Trophoblast cell (in vitro differentiated cells and primary cell): ENCODE measurements around the gene HPS5.

ENCODE experiments used
- DNase-seq, 2 donors: peaks; one replicate each; pipeline ENCODE4 v3.0.0-alpha.2; 2016
- H2AFZ ChIP-seq: 2 replicates; pipeline ENCODE4 v1.6.1; 2013; ENCODE audit warnings: low read length, moderate library complexity, mild to moderate bottlenecking; ENCODE audit not compliant: insufficient read depth, poor library complexity
- H2AK5ac ChIP-seq: 2 replicates; pipeline ENCODE4 v1.6.1; 2013; ENCODE audit warnings: mild to moderate bottlenecking, low read length
- H2BK120ac ChIP-seq: 2 replicates; pipeline ENCODE4 v1.6.1; 2013; ENCODE audit warnings: low read length, mild to moderate bottlenecking, moderate library complexity; ENCODE audit not compliant: insufficient read depth, poor library complexity
- H2BK12ac ChIP-seq: 2 replicates; pipeline ENCODE4 v1.6.1; 2013; ENCODE audit warnings: mild to moderate bottlenecking, low read length, moderate library complexity
- H2BK5ac ChIP-seq: 2 replicates; pipeline ENCODE4 v1.6.1; 2013; ENCODE audit warnings: low read length, low read depth, moderate library complexity, mild to moderate bottlenecking; ENCODE audit not compliant: poor library complexity
- H3K14ac ChIP-seq: 2 replicates; pipeline ENCODE4 v1.6.1; 2013; ENCODE audit warnings: mild to moderate bottlenecking, low read length
- H3K18ac ChIP-seq: 2 replicates; pipeline ENCODE4 v1.6.1; 2013; ENCODE audit warnings: mild to moderate bottlenecking, low read length
- H3K23ac ChIP-seq: 2 replicates; pipeline ENCODE4 v1.6.1; 2013; ENCODE audit warnings: low read length
- H3K27ac ChIP-seq: 2 replicates; pipeline ENCODE4 v1.5.1; 2013; ENCODE audit warnings: low read depth, mild to moderate bottlenecking, inconsistent platforms, low read length, moderate library complexity
- H3K27me3 ChIP-seq: 2 replicates; pipeline ENCODE4 v1.6.1; 2013; ENCODE audit warnings: inconsistent platforms, mild to moderate bottlenecking, low read length, moderate library complexity; ENCODE audit not compliant: insufficient read depth
- H3K36me3 ChIP-seq, 2 experiments: 1 replicate in 1 of 2; 2 replicates in 1 of 2; pipeline ENCODE4 v1.6.1; 2013; ENCODE audit warnings: low read length in 2 of 2, mild to moderate bottlenecking in 2 of 2, moderate library complexity in 1 of 2; ENCODE audit not compliant: insufficient read depth in 2 of 2, control insufficient read depth in 1 of 2
- H3K4ac ChIP-seq: 2 replicates; pipeline ENCODE4 v1.6.1; 2013; ENCODE audit warnings: low read depth, mild to moderate bottlenecking, low read length, moderate library complexity
- H3K4me1 ChIP-seq, 2 experiments: 1 replicate in 1 of 2; 2 replicates in 1 of 2; pipeline ENCODE4 v1.6.1; 2013; ENCODE audit warnings: low read length in 2 of 2, mild to moderate bottlenecking in 2 of 2, moderate library complexity in 1 of 2; ENCODE audit not compliant: insufficient read depth in 2 of 2, control insufficient read depth in 1 of 2
- H3K4me2 ChIP-seq: 2 replicates; pipeline ENCODE4 v1.6.1; 2013; ENCODE audit warnings: inconsistent platforms, mild to moderate bottlenecking, low read length, moderate library complexity
- H3K4me3 ChIP-seq: 2 replicates; pipeline ENCODE4 v1.5.1; 2013; ENCODE audit warnings: mild to moderate bottlenecking, low read depth, low read length, inconsistent platforms
- H3K79me1 ChIP-seq: one replicate; pipeline ENCODE4 v1.6.1; 2013; ENCODE audit warnings: low read length
- H3K79me2 ChIP-seq: 2 replicates; pipeline ENCODE4 v1.6.1; 2013; ENCODE audit warnings: low read length, mild to moderate bottlenecking; ENCODE audit not compliant: control insufficient read depth, insufficient read depth, poor library complexity
- H3K9ac ChIP-seq: 2 replicates; pipeline ENCODE4 v1.6.1; 2013; ENCODE audit warnings: mild to moderate bottlenecking, low read length
- H3K9me3 ChIP-seq: 2 replicates; pipeline ENCODE4 v1.6.1; 2013; ENCODE audit warnings: low read depth, mild to moderate bottlenecking, control low read depth, inconsistent platforms, low read length; ENCODE audit not compliant: insufficient read depth
- H4K12ac ChIP-seq: 2 replicates; pipeline ENCODE4 v1.6.1; 2013; ENCODE audit warnings: low read depth, mild to moderate bottlenecking, low read length, moderate library complexity
- H4K8ac ChIP-seq: 2 replicates; pipeline ENCODE4 v1.6.1; 2013; ENCODE audit warnings: low read depth, mild to moderate bottlenecking, low read length, moderate library complexity
- H4K91ac ChIP-seq: one replicate; pipeline ENCODE4 v1.6.1; 2013; ENCODE audit warnings: low read depth, mild to moderate bottlenecking, low read length, moderate library complexity
- WGBS: extraction: QIAGEN DNeasy Blood & Tissue Kit; methylation state at CpG from one replicate; pipeline ENCODE4 v1.1.7; 2013; ENCODE audit warnings: missing lambda C conversion rate; ENCODE audit not compliant: insufficient read length, insufficient coverage; ENCODE audit errors: extremely low coverage; 5-methylcytosine and 5-hydroxymethylcytosine counted together

Gene HPS5

DNA sequence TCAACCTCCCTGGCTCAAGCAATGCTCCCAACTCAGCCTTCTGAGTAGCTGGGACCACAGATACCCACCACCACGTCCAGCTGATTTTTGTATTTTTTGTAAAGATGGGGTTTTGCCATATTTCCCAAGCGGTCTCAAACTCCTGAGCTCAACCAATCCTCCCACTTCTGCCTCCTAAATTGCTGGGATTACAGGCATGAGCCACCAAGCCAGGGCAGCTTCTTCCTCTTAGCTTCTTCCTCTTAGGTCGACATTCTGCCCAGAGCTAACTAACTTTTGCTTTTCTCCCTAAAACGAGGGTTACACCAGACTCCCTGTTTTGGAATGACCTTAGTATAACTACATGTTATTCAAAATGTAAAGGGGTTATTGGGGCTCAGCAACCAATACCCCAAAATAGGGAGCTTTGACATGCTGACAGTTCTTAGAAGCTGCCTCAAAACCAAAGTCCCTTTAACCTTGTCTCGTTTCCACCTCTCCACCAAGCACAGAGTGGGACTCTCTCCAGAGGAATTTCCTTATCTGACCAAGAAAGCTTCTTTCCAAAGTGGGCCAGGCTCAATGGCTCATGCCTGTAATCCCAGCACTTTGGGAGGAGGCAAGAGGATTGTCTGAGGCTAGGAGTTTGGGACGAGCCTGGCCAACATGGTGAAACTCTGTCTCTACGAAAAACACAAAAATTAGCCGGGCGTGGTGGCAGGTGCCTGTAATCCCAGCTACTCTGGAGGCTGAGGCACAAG lies 7.0 kb downstream of the HPS5 start:
- Histone ChIP-seq H2BK5ac (peak overlapping the region; percentile 21), H3K23ac (no peak overlapping the region), H3K27ac (peak overlapping the region; percentile 17), H4K91ac (peak overlapping the region; percentile 66), H3K36me3 (peaks cover 2 to 5% of the 10 kb centered on the region in 2 experiments), H3K14ac (peak overlapping the region; percentile 19), H2BK120ac (peak overlapping the region; percentile 58), H3K4me2 (no peak overlapping the region), H3K18ac (peak overlapping the region; percentile 46), H3K4ac (no peak overlapping the region), H2AK5ac (no peak overlapping the region), H4K8ac (peak overlapping the region; percentile 48), H3K4me1 (peaks cover 15% of the 10 kb centered on the region in 2 experiments), H3K79me1 (peaks cover 11% of the 10 kb centered on the region), H2AFZ (no peak overlapping the region), H3K79me2 (no peaks in the 10 kb centered on the region), H3K27me3 (no peaks in the 10 kb centered on the region), H4K12ac (no peak overlapping the region), H3K9me3 (no peaks in the 10 kb centered on the region), H3K9ac (no peak overlapping the region), H3K4me3 (no peak overlapping the region), H2BK12ac (no peak overlapping the region)
- no CpG with 5 or more reads among the region's 9 CpGs for WGBS
- no peak for DNase-seq

DNA sequence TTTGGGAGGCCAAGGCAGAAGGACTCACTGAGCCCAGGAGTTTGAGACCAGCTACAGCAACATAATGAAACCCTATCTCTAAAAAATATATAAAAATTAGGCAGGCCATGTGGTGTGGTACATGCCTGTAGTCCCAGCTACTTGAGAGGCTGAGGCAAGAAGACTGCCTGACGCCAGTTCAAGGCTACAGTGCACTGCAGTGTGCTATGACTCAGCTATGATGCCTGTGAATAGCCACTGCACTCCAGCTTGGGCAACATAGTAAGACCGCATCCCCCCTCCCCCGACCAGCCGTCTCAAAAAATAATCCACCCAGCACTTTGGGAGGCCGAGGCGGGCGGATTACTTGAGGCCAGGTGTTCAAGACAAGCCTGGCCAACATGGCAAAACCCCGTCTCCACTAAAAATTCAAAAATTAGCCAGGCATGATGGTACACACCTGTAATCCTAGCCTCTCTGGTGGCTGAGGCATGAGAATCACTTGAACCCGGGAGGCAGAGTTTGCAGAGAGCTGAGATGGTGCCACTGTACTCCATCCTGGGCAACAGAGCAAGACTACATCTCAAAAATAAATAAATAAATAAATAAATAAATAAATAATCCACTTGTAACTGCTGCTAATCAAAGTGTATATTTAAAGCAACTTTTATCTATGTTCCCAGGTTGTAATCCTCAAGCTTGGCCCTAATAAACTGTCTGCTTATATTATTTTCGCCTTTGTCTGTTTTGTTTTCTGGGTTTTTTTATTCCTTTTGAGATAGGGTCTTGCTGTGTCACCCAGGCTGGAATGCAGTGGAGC lies 7.8 kb downstream of the HPS5 start:
- peak overlapping the region; percentile 90 for H2BK12ac ChIP-seq
- no peak overlapping the region for H2AFZ ChIP-seq
- no peak overlapping the region for H4K12ac ChIP-seq
- no peak overlapping the region for H3K9ac ChIP-seq
- H3K27ac ChIP-seq, result peak overlapping the region; percentile 17
- peak overlapping the region; percentile 62 for H4K8ac ChIP-seq
- peak overlapping the region; percentile 66 for H4K91ac ChIP-seq
- H2AK5ac ChIP-seq, result no peak overlapping the region
- H3K23ac ChIP-seq, result no peak overlapping the region
- peak overlapping the region; percentile 58 for H2BK120ac ChIP-seq
- peaks cover 11% of the 10 kb centered on the region for H3K79me1 ChIP-seq
- DNase-seq, result peak; percentile 74 to 77
- H3K27me3 ChIP-seq, result no peaks in the 10 kb centered on the region
- H3K14ac ChIP-seq, result peak overlapping the region; percentile 65
- WGBS, result no CpG with 5 or more reads among the region's 10 CpGs
- H3K36me3 ChIP-seq, result peaks cover 6 to 9% of the 10 kb centered on the region in 2 experiments
- no peak overlapping the region for H3K4ac ChIP-seq
- no peaks in the 10 kb centered on the region for H3K9me3 ChIP-seq
- H3K4me1 ChIP-seq, result peaks cover 15% of the 10 kb centered on the region in 2 experiments
- peak overlapping the region; percentile 46 for H3K18ac ChIP-seq
- no peak overlapping the region for H3K4me3 ChIP-seq
- no peaks in the 10 kb centered on the region for H3K79me2 ChIP-seq
- no peak overlapping the region for H3K4me2 ChIP-seq
- H2BK5ac ChIP-seq, result peak overlapping the region; percentile 69

DNA sequence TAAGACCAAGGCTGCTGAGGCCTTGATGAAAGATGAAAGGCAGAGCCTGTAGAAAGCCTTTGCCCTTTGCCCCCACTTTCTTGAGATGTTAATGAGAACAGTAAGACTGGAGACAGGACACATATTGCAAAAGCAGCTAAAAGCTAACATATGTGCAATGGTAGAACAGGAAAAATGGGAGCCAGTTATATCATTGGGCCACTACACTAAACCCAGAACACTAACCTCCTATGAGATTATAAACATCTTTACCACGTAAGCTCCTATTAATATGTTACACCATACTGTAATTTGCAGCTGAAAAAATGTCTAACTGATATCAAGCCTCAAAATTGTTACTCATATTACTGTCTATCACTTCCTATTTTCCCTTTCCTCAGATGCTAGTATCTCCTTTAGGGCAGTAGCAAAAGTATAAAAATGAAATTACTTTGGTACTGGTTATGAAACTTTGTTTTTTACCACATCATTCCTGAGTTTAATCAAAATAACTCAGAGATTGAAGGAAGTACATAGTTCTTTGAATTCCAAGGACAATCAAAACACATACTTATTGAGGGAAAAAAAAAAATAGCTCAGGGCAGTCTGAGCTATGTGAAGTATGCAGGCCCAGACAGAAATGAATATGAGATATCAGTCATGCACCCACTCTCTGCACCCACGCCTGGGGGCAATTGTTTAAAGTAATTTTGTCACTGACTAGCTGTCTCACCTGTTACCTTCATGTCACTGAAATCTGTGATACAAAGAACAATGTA lies 9.1 kb downstream of the HPS5 start:
- H3K9ac ChIP-seq, result no peak overlapping the region
- no peak overlapping the region for H3K4ac ChIP-seq
- no peak overlapping the region for H3K14ac ChIP-seq
- WGBS, result no CpG with 5 or more reads among the region's 2 CpGs
- H3K27me3 ChIP-seq, result no peaks in the 10 kb centered on the region
- peaks cover 6 to 13% of the 10 kb centered on the region in 2 experiments for H3K36me3 ChIP-seq
- peaks cover 11% of the 10 kb centered on the region for H3K79me1 ChIP-seq
- no peak overlapping the region for H4K8ac ChIP-seq
- H2BK120ac ChIP-seq, result no peak overlapping the region
- H4K12ac ChIP-seq, result no peak overlapping the region
- H3K27ac ChIP-seq, result peak overlapping the region; percentile 56
- H4K91ac ChIP-seq, result no peak overlapping the region
- peak; percentile 97 to 99 for DNase-seq
- H3K18ac ChIP-seq, result no peak overlapping the region
- no peaks in the 10 kb centered on the region for H3K79me2 ChIP-seq
- peak overlapping the region; percentile 16 for H2BK5ac ChIP-seq
- no peak overlapping the region for H3K4me3 ChIP-seq
- H3K9me3 ChIP-seq, result no peaks in the 10 kb centered on the region
- no peak overlapping the region for H2BK12ac ChIP-seq
- H3K4me1 ChIP-seq, result peaks cover 15% of the 10 kb centered on the region in 2 experiments
- no peak overlapping the region for H2AK5ac ChIP-seq
- no peak overlapping the region for H3K4me2 ChIP-seq
- H2AFZ ChIP-seq, result no peak overlapping the region
- no peak overlapping the region for H3K23ac ChIP-seq

DNA sequence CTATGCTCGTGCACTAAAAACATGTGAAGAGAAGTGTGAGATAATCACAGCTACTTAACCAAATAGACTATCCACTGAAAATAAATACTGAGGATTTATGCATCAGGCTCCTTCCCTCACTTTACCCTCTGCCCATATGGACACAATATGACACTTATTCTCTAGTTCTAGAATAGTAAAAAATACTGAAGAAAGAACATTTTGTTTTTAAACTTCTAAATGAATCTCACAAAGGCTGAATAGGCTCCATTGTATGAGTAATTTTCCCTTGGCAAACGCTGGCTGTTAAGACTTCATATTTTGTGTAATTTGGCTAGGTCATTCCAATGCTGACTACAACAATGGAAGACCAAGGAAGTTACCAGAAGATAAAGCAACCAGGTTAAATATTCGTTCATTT lies 9.9 kb downstream of the HPS5 start:
- Histone ChIP-seq H3K27me3 (no peaks in the 10 kb centered on the region), H2AFZ (no peak overlapping the region), H3K79me1 (peaks cover 11% of the 10 kb centered on the region), H3K4me3 (no peak overlapping the region), H3K4ac (no peak overlapping the region), H3K4me1 (peaks cover 15% of the 10 kb centered on the region in 2 experiments), H3K9ac (no peak overlapping the region), H3K27ac (no peak overlapping the region), H2BK12ac (no peak overlapping the region), H3K36me3 (peaks cover 6 to 13% of the 10 kb centered on the region in 2 experiments), H4K12ac (no peak overlapping the region), H3K4me2 (no peak overlapping the region), H2BK5ac (no peak overlapping the region), H3K14ac (no peak overlapping the region), H3K9me3 (no peaks in the 10 kb centered on the region), H3K18ac (no peak overlapping the region), H4K8ac (no peak overlapping the region), H3K23ac (no peak overlapping the region), H2AK5ac (no peak overlapping the region), H4K91ac (no peak overlapping the region), H3K79me2 (no peaks in the 10 kb centered on the region), H2BK120ac (no peak overlapping the region)
- no CpG with 5 or more reads among the region's 3 CpGs for WGBS
- no peak for DNase-seq
